HG02623 (cell line): ENCODE measurements around the gene RANBP2.
"Not testable (repeated sequence)": the region's sequence is repeated elsewhere in the genome, so short reads cannot be mapped to it uniquely, and the experiment has no call there.

Source experiments
- ATAC-seq: cut with Tn5 transposase; IDR thresholded peaks from one replicate; pipeline ENCODE4 v1.9.1; 2021; ENCODE audit warnings: moderate library complexity; ENCODE audit not compliant: unreplicated experiment

The RANBP2 gene

DNA sequence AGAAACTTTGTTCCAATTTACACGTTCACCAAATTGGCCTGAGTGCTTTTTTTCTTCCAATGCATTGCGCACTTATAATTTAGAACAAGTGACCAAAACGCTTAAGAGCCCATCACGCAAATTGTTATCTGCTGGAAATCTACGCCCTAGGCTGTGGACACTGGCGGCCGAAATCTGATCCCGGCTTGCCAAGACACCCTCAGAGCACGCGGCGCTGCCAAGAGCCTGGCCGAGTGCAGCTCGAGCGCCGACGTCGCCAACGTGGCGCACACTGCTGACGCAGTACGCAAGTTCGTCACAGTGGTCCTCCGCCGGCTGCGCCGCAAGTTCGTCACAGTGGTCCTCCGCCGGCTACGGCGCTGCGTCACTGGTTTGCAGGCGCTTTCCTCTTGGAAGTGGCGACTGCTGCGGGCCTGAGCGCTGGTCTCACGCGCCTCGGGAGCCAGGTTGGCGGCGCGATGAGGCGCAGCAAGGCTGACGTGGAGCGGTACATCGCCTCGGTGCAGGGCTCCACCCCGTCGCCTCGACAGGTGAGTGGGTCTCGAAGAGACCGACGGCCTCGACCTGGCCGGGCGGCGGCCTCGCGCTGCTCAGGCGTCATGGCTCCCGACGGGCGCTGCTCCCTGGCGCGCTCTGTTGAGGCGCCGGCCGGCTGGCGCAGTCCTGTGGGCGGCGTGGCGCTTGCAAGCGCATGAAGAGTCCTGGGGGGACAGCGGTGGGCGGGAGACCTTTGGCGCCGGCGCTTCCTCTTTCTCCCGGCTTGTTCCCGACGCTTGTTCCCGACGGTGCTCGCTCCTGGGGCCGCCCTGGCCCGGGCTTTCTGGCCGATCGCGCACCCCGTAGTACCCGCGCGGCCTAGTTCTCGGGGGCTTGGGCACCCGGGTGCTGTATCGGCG is at the start of gene RANBP2:
Gene RANBP2 (plus strand): TSS at position 334 of the 896 bp plus-strand sequence. CDS start 125 bp downstream, at position 459.
- ATAC-seq, result peak; percentile 96

DNA sequence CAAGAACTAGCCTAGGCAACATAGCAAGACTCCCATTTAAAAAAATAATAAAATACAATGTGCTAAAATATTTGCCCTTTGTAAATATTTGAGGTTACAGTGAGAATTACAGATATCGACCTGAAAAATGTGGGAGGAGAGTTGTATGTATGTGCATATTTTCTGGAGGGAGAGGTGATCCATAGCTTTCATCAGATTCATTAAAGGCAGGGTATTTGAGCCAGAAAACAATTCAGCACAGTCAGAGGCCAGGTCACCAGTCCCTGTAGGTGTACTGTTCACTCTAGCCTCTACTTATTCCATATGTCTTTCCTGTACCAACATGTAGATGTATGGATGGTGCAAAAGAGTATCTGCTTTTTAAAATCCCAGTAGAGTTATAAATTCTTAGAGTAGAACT is 49.0 kb upstream of the RANBP2 start:
- ATAC-seq, result not testable (repeated sequence)

DNA sequence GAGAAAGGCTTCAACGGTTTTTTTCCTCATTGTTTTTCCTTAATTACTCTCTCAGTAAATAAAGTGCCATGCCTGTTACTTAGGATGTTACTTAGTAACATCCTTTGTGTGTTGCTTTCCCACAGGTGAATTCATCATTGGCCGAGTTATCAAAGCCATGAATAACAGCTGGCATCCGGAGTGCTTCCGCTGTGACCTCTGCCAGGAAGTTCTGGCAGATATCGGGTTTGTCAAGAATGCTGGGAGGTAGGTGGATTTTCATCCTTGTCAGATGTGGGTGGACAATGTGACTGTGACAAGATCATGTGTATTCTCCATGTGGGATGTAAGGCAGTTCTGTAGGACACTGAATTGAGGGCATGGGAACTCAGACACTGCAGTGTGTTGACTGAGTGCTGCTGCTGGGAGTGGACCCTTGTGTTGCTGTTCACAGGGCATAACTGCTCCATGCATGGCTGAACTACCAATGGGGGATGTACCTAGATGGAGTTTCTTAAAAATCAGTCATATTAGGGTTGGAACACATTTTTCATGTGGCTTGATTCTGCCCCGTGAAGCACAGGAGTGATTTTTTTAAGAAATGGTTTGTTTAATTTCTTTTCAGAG is 47.0 kb upstream of the RANBP2 start:
- ATAC-seq, result not testable (repeated sequence)

DNA sequence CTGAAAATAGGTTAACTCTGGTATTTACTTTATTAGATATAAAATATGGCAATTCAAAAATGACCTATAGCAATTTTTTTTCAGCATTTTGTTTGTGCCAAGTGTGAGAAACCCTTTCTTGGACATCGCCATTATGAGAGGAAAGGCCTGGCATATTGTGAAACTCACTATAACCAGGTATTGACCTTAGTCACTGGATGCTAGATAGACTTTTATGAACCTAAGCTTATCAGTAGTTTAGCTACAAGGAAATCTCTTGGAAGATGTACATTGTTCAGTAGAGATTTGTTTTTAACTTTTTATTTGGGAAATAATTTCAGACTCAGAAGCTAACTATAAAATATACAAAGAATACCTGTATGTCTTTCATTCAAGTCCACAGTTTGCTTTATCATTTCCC is 42.8 kb upstream of the RANBP2 start:
- ATAC-seq, result not testable (repeated sequence)

DNA sequence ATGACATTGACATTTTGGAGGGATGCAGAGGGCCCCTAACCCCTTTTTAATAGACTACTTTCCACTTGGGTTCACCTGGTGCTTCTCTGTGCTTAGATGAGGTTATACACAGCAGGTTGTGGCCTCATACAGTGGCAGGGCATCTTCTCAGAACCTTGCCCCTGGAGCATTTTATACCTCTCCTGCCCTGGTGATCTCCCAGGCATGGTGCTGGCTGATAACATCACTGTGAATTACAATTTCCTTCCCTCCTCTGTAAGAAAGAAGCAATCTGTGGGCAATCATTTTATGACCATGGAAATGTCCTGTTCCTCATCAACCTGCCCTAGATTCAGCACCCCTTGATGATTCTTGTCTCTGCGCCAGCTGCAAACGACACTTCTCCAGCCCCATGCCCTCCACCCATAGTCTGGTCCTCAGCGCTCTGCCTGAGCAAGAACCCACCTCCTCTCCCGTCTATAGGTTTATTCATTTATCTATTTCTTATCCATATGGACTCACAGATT is 42.0 kb upstream of the RANBP2 start:
- not testable (repeated sequence) for ATAC-seq

DNA sequence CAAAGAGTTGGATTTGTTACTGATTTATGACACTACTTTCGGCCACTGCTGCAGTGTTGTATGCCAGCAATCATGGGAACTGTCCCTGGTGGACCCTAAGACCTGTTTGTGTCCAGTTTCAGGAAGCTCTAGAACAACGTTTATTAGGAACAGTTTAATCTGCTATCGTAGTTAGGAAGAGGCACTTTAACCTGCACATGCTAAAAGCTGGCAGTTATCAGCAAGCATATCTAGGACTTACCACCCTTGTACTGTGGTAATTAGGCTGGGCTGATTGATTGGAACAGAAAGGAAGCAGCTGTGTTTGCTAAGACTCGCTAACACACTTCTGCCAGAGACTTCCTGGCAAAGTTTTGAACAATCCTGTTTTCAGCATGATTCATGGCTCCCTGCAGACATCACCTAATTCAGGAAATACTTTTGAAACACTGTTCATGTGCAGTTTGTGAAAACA is 41.1 kb upstream of the RANBP2 start:
- not testable (repeated sequence) for ATAC-seq

DNA sequence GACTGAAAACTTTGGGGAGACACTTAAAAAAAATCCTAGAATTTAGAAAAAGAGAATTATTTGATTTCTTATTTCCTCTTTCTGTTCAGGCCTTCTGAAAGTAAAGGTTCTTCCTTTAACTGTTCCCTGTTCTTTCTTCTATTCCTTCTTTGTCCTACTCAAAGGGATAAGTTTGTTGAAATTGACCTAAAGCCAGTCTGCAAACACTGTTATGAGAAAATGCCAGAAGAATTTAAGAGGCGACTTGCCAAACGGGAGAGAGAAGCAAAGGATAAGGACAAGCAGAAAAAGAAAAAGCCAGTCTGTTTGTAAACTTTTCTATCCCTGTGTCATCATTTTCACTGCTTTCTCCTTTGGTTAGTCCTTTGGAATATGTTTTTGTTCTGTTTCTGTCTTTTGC is 38.5 kb upstream of the RANBP2 start:
- ATAC-seq, result not testable (repeated sequence)

DNA sequence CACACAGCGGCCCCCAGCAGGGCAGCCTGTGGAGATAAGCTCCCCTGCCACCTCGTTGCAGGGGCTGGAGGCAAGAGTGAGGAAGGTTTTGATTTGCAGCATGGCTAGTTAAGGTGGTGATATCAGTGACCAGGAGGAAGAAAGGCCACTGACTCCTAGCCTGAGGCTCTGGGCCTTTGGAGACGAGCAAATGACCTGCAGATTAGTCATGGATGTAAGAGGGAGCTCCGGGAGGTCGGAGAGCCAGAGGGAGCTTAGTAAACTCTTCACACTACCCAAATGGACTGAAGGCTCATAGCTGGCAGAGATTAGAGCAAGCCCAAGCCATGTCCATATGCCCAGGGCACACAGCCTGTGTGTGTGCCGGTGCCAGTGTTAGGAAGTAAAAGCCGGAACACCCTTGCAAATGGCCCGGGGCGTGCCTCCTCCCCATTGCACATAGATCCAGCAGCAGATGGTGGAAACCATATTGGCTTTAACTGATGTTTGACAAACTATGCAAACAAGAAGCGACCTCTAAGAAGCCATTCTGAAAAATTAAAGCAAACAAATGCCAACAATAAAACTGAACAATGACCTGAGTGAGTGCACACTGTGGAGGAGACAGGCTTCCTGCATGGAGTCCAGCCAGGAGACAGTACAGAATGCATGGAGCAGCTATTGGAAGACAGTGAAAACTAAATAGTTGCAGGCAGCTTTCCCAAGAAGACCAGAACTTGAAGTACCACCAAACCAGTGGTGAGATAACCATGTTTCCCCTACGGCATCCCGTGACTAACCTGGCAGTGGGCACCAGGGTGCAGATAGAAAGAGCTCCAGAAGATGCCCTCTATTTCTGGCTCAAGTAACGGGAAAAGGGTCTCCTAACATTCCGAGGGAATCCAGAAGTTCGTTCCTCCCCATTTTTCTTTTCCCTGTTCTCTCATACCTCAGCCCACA is 30.2 kb upstream of the RANBP2 start:
- ATAC-seq, result not testable (repeated sequence)

DNA sequence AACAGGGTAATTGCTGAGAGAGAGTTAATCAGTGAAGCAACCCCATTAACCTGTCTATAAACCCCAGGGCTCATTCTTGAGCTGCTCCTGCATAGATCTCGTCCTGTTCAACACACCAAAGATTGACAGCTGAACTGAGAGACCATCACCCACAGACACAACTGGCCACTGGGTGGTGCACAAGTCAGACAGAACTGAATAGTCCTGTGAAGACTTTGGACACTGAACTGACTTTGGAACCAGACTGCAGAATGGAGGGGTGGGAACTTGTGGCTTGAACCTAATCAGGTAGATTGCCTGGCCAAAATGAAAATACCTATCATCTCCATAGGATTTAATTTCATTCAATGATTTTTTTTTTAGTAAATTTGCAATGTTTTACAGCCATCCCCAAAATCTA is 29.3 kb upstream of the RANBP2 start:
- ATAC-seq, result not testable (repeated sequence)

DNA sequence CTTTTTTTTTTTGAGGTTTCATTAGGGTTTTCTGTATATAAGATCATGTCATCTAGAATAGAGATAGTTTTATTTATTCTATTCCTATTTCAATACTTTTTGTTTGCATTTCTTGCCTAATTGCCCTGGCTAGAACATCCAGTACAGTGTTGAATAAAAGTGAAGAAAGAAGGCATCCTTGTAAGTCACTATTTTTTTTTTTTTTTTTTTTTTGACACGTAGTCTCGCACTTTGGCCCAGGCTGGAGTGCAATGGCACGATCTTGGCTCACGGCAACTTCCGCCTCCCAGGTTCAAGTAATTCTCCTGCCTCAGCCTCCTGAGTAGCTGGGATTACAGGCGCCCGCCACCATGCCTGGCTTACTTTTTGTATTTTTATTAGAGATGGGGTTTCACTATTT is 27.8 kb upstream of the RANBP2 start:
- ATAC-seq, result no peak

DNA sequence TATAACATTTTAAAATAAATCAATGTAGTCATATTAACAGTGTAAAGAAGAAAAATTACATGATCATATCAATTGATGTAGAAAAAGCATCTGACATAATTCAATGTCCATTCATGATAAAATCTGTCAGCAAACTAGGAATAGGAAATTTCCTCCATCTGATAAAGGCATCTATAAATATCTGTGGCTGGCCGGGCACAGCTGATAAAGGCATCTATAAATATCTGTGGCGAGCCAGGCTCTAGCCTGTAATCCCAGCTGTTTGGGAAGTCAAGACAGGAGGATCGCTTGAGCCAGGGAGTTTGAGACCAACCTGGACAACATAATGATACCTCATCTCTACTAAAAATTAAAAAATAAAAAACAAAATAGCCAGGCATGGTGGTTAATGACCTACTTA is 18.1 kb upstream of the RANBP2 start:
- ATAC-seq, result no peak

DNA sequence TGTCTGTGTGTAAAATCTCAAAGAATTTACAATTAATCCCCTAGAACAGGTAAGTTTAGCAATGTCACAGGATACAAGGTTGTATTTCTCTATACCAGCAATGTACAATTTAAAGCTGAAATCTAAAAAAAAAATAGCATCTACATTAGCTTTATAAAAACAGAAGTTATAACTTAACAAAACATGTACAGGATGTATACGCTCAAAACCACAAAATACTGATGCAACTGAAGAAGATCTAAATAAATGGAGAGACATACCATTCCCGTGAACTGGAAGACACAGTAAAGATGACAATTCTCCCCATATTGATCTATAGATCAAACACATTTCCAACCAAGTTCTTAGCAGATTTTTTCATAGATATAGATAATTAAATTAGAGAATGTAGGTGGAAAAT is 17.5 kb upstream of the RANBP2 start:
- no peak for ATAC-seq

DNA sequence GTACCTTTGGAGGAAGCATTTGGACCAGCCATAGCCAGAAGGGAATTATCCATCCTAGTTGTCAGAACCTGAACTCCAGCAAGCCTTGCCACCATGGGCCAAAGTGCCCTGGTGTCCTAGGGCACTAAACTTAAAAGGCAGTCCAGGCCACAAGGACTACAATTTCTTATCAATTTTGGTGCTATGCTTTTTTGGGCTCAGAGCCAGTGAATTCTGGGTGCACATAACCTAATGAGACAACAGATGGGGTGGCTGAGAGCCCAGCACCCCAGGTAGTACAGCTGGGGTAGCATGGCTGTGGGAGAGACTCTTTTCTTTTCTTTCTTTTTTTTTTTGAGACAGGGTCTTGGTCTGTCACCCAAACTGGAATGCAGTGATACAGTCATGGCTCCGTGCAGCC is 14.4 kb upstream of the RANBP2 start:
- no peak for ATAC-seq

DNA sequence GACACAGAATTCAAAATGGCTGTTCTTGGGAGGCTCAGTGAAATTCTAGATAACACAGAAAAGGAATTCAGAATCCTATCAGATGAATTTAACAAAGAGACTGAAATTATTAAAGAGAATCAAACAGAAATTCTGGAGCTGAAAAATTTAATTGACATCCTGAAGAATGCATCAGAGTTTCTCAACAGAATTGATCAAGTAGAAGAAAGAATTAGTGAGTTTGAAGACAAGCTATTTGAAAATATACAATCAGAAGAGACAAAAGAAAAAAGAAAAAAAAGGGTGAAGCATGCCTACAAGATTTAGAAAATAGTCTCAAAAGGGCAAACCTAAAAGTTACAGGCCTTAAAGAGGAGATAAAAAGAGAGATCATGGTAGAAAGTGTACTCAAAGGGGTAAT is 12.0 kb upstream of the RANBP2 start:
- ATAC-seq, result no peak

DNA sequence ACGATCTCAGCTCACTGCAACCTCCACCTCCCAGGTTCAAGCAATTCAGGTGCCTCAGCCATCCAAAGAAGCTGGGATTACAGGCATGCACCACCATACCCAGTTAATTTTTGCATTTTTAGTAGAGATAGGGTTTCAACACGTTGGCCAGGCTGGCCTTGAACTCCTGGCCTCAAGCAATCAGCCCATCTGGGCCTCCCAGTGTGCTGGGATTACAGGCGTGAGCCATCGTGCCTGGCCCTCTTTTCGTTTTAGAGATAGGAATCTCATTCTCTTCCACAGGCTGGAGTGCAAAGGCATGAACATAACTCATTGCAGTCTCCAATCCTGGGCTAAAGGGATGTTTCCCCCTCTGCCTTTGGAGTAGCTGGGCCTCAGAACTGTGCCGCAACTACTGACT is 2.3 kb upstream of the RANBP2 start:
- not testable (repeated sequence) for ATAC-seq

DNA sequence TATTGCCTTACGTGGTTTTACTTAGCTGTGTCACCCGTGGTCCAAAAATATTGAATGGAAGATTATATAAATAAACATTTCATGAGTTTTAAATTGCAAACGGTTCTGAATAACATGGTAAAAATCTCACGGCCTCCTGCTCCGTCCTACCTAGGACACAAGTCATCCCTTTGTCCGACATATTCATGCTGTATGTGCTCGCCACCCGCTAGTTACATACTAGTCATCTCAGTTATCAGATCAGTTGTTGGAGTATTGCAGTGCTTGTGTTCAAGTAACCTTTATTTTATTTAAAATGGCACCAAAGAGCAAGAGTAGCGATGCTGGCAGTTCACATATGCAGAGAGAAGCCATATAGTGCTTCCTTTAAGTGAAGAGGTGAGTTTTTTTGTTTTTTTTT is 6.8 kb downstream of the RANBP2 start:
- ATAC-seq, result not testable (repeated sequence)

DNA sequence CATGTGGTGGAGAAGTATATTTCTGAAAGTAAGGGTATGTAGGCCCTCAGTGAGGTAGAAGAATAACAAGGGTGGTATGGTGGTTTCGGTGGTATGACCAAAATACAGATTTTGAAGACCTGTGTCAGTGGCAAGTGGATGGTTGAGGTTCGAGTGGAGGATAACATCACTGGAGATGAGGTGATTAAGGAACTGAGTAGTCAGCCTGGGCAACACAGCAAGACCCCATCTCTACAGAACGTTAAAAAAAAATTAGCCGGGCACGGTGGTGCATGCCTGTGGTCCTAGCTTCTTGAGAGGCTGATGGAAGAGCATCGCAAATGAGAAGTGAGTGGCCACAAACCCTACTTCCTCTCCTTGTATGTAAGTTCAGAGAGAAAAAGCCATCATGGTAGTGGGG is 15.4 kb downstream of the RANBP2 start:
- ATAC-seq, result not testable (repeated sequence)

DNA sequence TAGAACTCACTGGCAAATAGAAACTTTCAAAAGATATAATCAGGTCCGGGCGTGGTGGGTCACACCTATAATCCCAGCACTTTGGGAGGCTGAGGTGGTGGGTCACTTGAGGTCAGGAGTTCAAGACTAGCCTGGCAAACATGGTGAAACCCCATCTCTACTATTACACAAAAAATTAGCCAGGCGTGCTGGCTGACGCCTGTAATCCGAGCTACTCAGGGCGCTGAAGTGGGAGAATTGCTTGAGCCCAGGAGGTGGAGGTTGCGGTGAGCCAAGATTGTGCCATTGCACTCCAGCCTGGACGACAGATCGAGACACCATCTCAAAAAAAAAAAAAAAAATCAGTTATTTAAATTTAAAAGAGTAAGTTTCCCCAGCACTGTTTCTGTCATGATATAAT is 38.7 kb downstream of the RANBP2 start:
- not testable (repeated sequence) for ATAC-seq

DNA sequence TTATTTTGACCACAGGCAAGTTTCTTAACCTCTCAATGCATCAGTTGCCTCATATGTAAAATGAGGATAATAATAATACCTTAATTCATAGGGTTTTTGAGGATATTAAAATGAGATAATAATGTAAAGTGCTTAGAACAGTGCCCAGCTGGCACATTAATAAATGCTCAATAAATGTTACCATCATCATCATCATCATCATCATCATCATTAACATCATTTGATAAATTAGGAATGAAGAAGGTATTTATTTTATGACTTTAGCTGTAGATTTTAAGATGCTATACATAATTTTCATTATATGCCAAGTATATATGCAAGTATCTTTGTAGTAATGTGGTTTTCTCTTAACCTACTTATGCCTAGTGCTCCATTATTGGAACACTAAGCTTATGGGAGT is 43.3 kb downstream of the RANBP2 start:
- not testable (repeated sequence) for ATAC-seq

DNA sequence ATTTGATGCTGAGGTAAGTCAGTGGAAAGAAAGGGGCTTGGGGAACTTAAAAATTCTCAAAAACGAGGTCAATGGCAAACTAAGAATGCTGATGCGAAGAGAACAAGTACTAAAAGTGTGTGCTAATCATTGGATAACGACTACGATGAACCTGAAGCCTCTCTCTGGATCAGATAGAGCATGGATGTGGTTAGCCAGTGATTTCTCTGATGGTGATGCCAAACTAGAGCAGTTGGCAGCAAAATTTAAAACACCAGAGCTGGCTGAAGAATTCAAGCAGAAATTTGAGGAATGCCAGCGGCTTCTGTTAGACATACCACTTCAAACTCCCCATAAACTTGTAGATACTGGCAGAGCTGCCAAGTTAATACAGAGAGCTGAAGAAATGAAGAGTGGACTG is 47.4 kb downstream of the RANBP2 start:
- ATAC-seq, result not testable (repeated sequence)

DNA sequence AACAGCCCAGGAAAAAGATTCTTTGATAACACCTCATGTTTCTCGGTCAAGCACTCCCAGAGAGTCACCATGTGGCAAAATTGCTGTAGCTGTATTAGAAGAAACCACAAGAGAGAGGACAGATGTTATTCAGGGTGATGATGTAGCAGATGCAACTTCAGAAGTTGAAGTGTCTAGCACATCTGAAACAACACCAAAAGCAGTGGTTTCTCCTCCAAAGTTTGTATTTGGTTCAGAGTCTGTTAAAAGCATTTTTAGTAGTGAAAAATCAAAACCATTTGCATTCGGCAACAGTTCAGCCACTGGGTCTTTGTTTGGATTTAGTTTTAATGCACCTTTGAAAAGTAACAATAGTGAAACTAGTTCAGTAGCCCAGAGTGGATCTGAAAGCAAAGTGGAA is 48.6 kb downstream of the RANBP2 start:
- ATAC-seq, result not testable (repeated sequence)
